WTC11 (cell line): ENCODE data around the gene IRAK2. TPM values are rescaled to one million over a fixed set of nuclear protein-coding genes. Genes with fewer than 3 reads are reported as not detected.

Experiments
- ATAC-seq: fragments of 200-7000 bp; cut with Tn5 transposase; 2 replicates; pipeline ENCODE4 v1.10.0; 2021; ENCODE audit warnings: mild to moderate bottlenecking, moderate library complexity
- CTCF ChIA-PET: fragments of 300-600 bp; sonication (Branson Sonifier 250); formaldehyde crosslinking; loops from one replicate; lab custom pipeline; 2021; ENCODE audit warnings: antibody characterized with exemption; lab: Charles Lee
- POLR2A ChIA-PET: fragments of 350-600 bp; sonication (Branson Sonifier 250); formaldehyde crosslinking; loops from one replicate; lab custom pipeline; 2021; ENCODE audit warnings: antibody characterized with exemption; lab: Charles Lee
- DNase-seq: peaks from one replicate; pipeline ENCODE4 v3.0.0; 2021; ENCODE audit warnings: low spot score
- H3K27ac Mint-ChIP-seq: 2 replicates; pipeline ENCODE4 v1.8.0; 2021; ENCODE audit warnings: mixed read lengths
- H3K27me3 Mint-ChIP-seq: 2 replicates; pipeline ENCODE4 v1.8.0; 2021; ENCODE audit warnings: low read depth, mild to moderate bottlenecking, moderate library complexity, mixed read lengths
- H3K36me3 Mint-ChIP-seq: 2 replicates; pipeline ENCODE4 v1.8.0; 2021; ENCODE audit warnings: mixed read lengths
- H3K4me1 Mint-ChIP-seq: 2 replicates; pipeline ENCODE4 v1.8.0; 2022; ENCODE audit warnings: mixed read lengths
- H3K4me3 Mint-ChIP-seq: 2 replicates; pipeline ENCODE4 v1.8.0; 2021; ENCODE audit warnings: mild to moderate bottlenecking, moderate library complexity, mixed read lengths
- H3K9me3 Mint-ChIP-seq: 2 replicates; pipeline ENCODE4 v1.8.0; 2021; ENCODE audit warnings: mixed read lengths
- E2F5 ChIP-seq: sonication (generic); formaldehyde crosslinking; IDR thresholded peaks from 2 replicates; pipeline ENCODE4 v1.8.1; 2022; ENCODE audit warnings: mild to moderate bottlenecking, moderate library complexity, missing genetic modification reagents
- ESRRA ChIP-seq: sonication (generic); formaldehyde crosslinking; IDR thresholded peaks from 2 replicates; pipeline ENCODE4 v1.8.1; 2022; ENCODE audit warnings: mild to moderate bottlenecking, missing genetic modification reagents, borderline replicate concordance
- FOXK1 ChIP-seq: sonication (generic); formaldehyde crosslinking; IDR thresholded peaks from 2 replicates; pipeline ENCODE4 v1.8.0; 2022; ENCODE audit warnings: mild to moderate bottlenecking, moderate library complexity, missing genetic modification reagents
- FOXP1 ChIP-seq: sonication (generic); formaldehyde crosslinking; IDR thresholded peaks from 2 replicates; pipeline ENCODE4 v1.8.0; 2022; ENCODE audit warnings: missing genetic modification reagents, mild to moderate bottlenecking, moderate library complexity, borderline replicate concordance
- JAZF1 ChIP-seq: fragments of 250-450 bp; sonication (Bioruptor Pico); IDR thresholded peaks from 2 replicates; pipeline ENCODE4 v1.9.0; 2021; ENCODE audit warnings: moderate library complexity, mild to moderate bottlenecking, inconsistent platforms
- JUN ChIP-seq: sonication (generic); formaldehyde crosslinking; IDR thresholded peaks from 2 replicates; pipeline ENCODE4 v1.8.0; 2023; ENCODE audit warnings: mild to moderate bottlenecking, missing genetic modification reagents
- KAT7 ChIP-seq: sonication (generic); formaldehyde crosslinking; IDR thresholded peaks from 2 replicates; pipeline ENCODE4 v1.8.1; 2023; ENCODE audit warnings: missing genetic modification reagents, mild to moderate bottlenecking, borderline replicate concordance
- MXD4 ChIP-seq: fragments of 250-450 bp; sonication (Bioruptor Pico); IDR thresholded peaks from 2 replicates; pipeline ENCODE4 v1.8.0; 2021; ENCODE audit warnings: mild to moderate bottlenecking, moderate library complexity, borderline replicate concordance
- NFYB ChIP-seq: sonication (generic); formaldehyde crosslinking; conservative IDR thresholded peaks from 2 replicates; pipeline ENCODE4 v1.8.0; 2022; ENCODE audit warnings: low read depth, missing genetic modification reagents
- NR1H2 ChIP-seq: sonication (generic); formaldehyde crosslinking; IDR thresholded peaks from 2 replicates; pipeline ENCODE4 v1.9.0; 2021; ENCODE audit warnings: mild to moderate bottlenecking, moderate library complexity, missing genetic modification reagents
- RORB ChIP-seq: fragments of 250-450 bp; sonication (Bioruptor Pico); IDR thresholded peaks from 2 replicates; pipeline ENCODE4 v1.9.0; 2021; ENCODE audit warnings: mild to moderate bottlenecking
- TEAD4 ChIP-seq: sonication (generic); formaldehyde crosslinking; IDR thresholded peaks from 2 replicates; pipeline ENCODE4 v1.8.0; 2022; ENCODE audit warnings: mild to moderate bottlenecking, missing genetic modification reagents
- USF1 ChIP-seq: sonication (generic); formaldehyde crosslinking; IDR thresholded peaks from 2 replicates; pipeline ENCODE4 v1.8.0; 2022; ENCODE audit warnings: mild to moderate bottlenecking, missing genetic modification reagents
- ZBTB21 ChIP-seq: sonication (generic); formaldehyde crosslinking; IDR thresholded peaks from 2 replicates; pipeline ENCODE4 v1.8.1; 2023; ENCODE audit warnings: mild to moderate bottlenecking, missing genetic modification reagents, borderline replicate concordance
- ZNF396 ChIP-seq: fragments of 250-450 bp; sonication (Bioruptor Pico); IDR thresholded peaks from 2 replicates; pipeline ENCODE4 v1.8.0; 2021; ENCODE audit warnings: mild to moderate bottlenecking, moderate library complexity, borderline replicate concordance
- ZNF416 ChIP-seq: fragments of 250-450 bp; sonication (Bioruptor Pico); IDR thresholded peaks from 2 replicates; pipeline ENCODE4 v1.9.0; 2021; ENCODE audit warnings: mild to moderate bottlenecking, inconsistent platforms
- ZNF423 ChIP-seq: fragments of 250-450 bp; sonication (Bioruptor Pico); IDR thresholded peaks from 2 replicates; pipeline ENCODE4 v2.1.2; 2022; ENCODE audit warnings: mild to moderate bottlenecking, moderate library complexity
- ZNF532 ChIP-seq: fragments of 250-450 bp; sonication (Bioruptor Pico); IDR thresholded peaks from 2 replicates; pipeline ENCODE4 v1.9.0; 2021; ENCODE audit warnings: mild to moderate bottlenecking, borderline replicate concordance
- ZSCAN18 ChIP-seq: fragments of 250-450 bp; sonication (Bioruptor Pico); IDR thresholded peaks from 2 replicates; pipeline ENCODE4 v2.1.2; 2022; ENCODE audit warnings: mild to moderate bottlenecking, moderate library complexity
- total RNA-seq: library from RNA; stranded (reverse); gene quantifications from 3 replicates; pipeline ENCODE4 v1.2.3, GENCODE V29; 2021
- TF ChIP-seq, protein P1 (sequence below): sonication (generic); formaldehyde crosslinking; IDR thresholded peaks from 2 replicates; pipeline ENCODE4 v1.8.0; 2023; ENCODE audit warnings: missing genetic modification reagents
- TF ChIP-seq, protein P2 (sequence below): sonication (generic); formaldehyde crosslinking; IDR thresholded peaks from 2 replicates; pipeline ENCODE4 v1.8.0; 2023; ENCODE audit warnings: mild to moderate bottlenecking, missing genetic modification reagents

Gene IRAK2
- total RNA-seq, 1 experiment from 2014 or later, result 1.4 TPM

- Mint-ChIP-seq H3K4me3 (no peak overlapping the region), H3K9me3 (peaks cover 15% of the 10 kb centered on the region; the same call in 1 of the 2 replicates), H3K36me3 (peaks cover 8% of the 10 kb centered on the region; the same call in 1 of the 2 replicates), H3K27me3 (no peaks in the 10 kb centered on the region), H3K27ac (no peak overlapping the region), H3K4me1 (peaks cover 17% of the 10 kb centered on the region)
- TF ChIP-seq ZBTB21 (no peak), ZSCAN18 (no peak), NFYB (CRISPR knock-in tag) (peak; percentile 93), ZNF423 (CRISPR knock-in tag) (no peak), ZNF416 (CRISPR knock-in tag) (no peak), ESRRA (CRISPR knock-in tag) (no peak), JAZF1 (CRISPR knock-in tag) (no peak), FOXP1 (CRISPR knock-in tag) (0 out of 2 replicates have a peak, but pooled peaks have one; percentile 32), RORB (CRISPR knock-in tag) (no peak), USF1 (CRISPR knock-in tag) (peak; percentile 22; the same call in 1 of the 2 replicates), FOXK1 (0 out of 2 replicates have a peak, but pooled peaks have one; percentile 8)
- TF ChIP-seq, protein P1, sequence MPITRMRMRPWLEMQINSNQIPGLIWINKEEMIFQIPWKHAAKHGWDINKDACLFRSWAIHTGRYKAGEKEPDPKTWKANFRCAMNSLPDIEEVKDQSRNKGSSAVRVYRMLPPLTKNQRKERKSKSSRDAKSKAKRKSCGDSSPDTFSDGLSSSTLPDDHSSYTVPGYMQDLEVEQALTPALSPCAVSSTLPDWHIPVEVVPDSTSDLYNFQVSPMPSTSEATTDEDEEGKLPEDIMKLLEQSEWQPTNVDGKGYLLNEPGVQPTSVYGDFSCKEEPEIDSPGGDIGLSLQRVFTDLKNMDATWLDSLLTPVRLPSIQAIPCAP (CRISPR knock-in tag), result no peak
- peak; percentile 64 for DNase-seq
- ChIA-PET POLR2A (no interaction called here), CTCF (interaction anchor here (0.6 kb wide), 1 partner anchor 59 kb away, joined by 4 read pairs; no protein-coding TSS in a partner anchor)
- peak; percentile 94 for ATAC-seq
Observed at GRCh38 chr3:10234526-10235230, 70.0 kb downstream of the IRAK2 start.

- peaks cover 17% of the 10 kb centered on the region for H3K4me1 Mint-ChIP-seq
- DNase-seq (no peak), ATAC-seq (no peak)
- CTCF ChIA-PET, result interaction anchor here (0.6 kb wide), 1 partner anchor 59 kb away, joined by 4 read pairs; no protein-coding TSS in a partner anchor
- POLR2A ChIA-PET, result no interaction called here
- H3K9me3 Mint-ChIP-seq, result peaks cover 15% of the 10 kb centered on the region; the same call in 1 of the 2 replicates
- no peak overlapping the region for H3K4me3 Mint-ChIP-seq
- no peak overlapping the region for H3K27ac Mint-ChIP-seq
- peaks cover 8% of the 10 kb centered on the region; the same call in 1 of the 2 replicates for H3K36me3 Mint-ChIP-seq
- no peaks in the 10 kb centered on the region for H3K27me3 Mint-ChIP-seq
- TF ChIP-seq ZNF532 (CRISPR knock-in tag), result no peak
- no peak for TF ChIP-seq E2F5 (CRISPR knock-in tag)
- TF ChIP-seq NR1H2 (CRISPR knock-in tag), result no peak
- no peak for TF ChIP-seq MXD4 (CRISPR knock-in tag)
- no peak for TF ChIP-seq KAT7 (CRISPR knock-in tag)
- TF ChIP-seq, protein P1 (CRISPR knock-in tag), result no peak
- TF ChIP-seq, protein P2, sequence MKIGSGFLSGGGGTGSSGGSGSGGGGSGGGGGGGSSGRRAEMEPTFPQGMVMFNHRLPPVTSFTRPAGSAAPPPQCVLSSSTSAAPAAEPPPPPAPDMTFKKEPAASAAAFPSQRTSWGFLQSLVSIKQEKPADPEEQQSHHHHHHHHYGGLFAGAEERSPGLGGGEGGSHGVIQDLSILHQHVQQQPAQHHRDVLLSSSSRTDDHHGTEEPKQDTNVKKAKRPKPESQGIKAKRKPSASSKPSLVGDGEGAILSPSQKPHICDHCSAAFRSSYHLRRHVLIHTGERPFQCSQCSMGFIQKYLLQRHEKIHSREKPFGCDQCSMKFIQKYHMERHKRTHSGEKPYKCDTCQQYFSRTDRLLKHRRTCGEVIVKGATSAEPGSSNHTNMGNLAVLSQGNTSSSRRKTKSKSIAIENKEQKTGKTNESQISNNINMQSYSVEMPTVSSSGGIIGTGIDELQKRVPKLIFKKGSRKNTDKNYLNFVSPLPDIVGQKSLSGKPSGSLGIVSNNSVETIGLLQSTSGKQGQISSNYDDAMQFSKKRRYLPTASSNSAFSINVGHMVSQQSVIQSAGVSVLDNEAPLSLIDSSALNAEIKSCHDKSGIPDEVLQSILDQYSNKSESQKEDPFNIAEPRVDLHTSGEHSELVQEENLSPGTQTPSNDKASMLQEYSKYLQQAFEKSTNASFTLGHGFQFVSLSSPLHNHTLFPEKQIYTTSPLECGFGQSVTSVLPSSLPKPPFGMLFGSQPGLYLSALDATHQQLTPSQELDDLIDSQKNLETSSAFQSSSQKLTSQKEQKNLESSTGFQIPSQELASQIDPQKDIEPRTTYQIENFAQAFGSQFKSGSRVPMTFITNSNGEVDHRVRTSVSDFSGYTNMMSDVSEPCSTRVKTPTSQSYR (CRISPR knock-in tag), result no peak
- TF ChIP-seq JUN (CRISPR knock-in tag), result no peak
- no peak for TF ChIP-seq ZNF396 (CRISPR knock-in tag)
- no peak for TF ChIP-seq TEAD4 (CRISPR knock-in tag)
- no peak for TF ChIP-seq ZSCAN18
Observed at GRCh38 chr3:10235551-10235950, 70.8 kb downstream of the IRAK2 start.
